NCI-H2081 (cell line): ENCODE data around the gene SPRYD4.
"Not testable (repeated sequence)": the region's sequence is repeated elsewhere in the genome, so short reads cannot be mapped to it uniquely, and the experiment has no call there.

ENCODE experiments used
- DNase-seq, 2 experiments: peaks; one replicate each; lab custom pipeline; 2025; lab: John Stamatoyannopoulos, UW

The SPRYD4 gene

DNA sequence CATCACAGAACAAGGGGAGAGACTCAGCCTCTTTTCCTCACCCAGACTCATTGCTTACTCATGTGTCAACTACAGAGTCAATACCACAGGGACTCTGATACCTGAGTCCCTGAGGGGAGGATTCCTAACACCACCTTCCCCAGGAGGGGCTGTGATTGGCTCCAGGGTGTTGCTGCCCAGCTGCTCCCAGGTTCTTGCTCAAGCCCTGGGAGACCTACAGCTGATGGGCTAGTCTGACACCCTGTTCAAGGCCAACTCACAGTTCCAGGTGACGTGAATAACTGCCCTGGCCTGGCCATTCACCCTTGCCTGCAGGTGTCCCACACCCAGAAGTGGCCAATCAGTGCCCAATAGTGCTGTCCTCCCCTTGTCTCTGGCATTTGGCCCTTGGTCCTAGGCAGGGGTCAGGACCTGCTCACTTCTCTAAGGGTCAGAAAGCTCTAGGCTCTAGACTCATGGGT is 8.6 kb downstream of the SPRYD4 start:
- no peak for DNase-seq

DNA sequence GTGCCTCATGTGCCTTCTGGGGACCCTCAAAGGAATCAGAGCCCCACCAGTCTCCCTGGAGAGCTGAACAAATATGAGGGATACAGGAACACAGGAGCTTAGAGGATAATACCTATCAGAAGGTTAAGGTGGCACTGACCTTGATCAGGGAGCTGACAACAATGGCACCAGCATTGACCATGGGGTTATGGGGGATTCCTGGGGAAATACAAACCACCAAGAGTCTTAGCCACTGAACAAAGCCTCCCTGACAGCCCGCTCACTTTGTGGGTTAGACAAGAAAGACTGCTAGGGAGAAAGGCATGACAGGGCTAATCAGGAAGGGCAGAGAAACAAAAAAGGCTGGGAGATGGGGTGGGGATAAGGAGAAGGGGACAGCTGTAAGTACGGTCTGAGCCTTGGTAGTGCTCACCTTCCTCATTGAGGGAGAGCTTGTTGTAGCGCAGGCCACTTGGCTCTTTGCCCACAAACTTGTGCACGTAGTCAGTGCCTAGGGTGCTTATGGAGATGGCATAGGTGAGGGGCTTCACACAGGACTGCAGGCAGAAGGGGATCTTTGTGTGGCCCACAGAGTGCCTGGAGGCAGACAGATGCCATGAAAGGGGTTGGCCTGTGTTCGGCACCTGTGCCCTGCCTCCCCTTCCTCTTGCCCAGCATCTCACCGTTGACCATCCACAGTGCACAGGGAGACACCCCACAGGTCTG is 9.3 kb downstream of the SPRYD4 start:
- DNase-seq, result no peak

DNA sequence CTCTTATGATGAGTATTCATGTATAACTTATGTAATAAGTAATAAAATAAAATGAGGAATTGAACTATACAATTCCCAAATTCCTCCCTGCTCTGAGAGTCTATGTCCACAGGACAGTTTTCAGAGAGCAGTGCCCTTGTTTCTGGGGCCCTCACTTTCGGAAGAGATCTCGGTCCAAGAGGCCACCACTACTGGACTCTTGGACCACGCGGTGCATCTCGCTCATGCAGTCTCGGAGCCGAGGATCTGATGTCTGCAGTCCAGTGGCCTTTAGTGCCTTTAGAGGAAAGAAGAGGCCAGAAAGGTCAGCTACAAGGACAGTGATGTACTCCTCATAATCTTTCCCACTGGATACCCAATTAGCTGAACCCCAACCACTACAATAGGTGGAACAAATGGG is 11.2 kb downstream of the SPRYD4 start:
- no peak for DNase-seq

DNA sequence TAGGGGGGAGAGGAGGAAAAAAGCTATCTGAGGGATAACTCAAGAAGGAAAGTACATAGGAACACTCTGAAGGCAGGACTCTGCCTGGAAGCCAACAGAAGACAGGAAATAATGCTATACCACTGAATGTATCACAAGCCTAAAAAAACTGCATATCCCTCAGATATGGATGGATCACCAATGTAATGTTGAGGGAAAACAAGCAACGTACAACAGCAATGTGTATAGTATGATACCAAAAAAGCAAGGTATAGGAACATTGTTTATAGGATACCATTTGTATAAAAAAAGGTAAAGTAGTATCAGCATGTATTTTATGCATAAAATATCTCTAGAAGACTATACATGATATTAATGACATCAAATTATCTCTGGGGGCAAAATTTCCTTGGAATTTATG is 16.2 kb downstream of the SPRYD4 start:
- no peak for DNase-seq

DNA sequence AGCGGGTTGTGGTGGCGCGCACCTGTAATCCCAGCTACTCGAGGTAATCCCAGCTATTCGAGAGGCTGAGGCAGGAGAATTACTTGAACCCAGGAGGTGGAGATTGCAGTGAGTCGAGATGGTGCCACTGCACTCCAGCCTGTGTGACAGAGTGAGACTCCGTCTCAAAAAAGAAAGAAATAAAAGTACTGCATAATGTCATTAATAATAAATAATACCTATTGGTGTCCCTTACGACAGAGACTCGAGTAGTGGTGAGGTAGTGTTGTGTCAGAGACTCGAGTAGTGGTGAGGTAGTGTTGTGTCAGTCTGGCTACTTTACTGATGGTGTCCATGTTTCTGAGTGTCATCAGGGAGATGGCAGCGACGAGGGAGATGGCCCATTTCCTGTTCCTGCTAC is 18.3 kb downstream of the SPRYD4 start:
- DNase-seq, result no peak

DNA sequence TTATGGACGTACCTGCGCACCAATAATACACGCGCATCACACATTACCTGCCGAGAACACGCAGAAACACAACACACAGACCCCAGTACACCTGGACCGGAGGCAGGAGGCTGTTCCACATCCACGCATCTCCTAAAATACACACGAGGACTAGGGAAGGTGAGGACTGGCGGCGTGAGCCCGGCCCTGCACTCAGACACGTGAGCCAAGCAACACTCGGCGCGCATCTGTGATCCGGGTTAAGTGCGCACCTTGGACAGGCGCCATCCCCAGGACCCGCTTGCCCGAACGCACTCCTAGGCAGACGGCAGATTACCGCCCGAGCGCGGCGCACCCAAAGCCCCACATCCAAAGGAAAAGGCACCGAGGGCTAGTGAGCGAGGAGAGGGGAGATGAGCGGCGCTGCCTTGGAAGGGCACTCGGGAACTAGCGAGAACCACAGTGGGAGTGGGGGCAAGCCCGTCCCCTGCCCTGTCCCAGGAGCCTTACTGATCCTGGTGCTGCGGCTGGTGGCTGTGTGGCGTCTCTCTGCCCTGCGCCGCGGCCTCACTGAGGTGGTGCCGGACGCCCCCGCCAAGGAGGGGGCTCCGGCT is 19.2 kb downstream of the SPRYD4 start:
- DNase-seq, result peak; percentile 56 to 72

DNA sequence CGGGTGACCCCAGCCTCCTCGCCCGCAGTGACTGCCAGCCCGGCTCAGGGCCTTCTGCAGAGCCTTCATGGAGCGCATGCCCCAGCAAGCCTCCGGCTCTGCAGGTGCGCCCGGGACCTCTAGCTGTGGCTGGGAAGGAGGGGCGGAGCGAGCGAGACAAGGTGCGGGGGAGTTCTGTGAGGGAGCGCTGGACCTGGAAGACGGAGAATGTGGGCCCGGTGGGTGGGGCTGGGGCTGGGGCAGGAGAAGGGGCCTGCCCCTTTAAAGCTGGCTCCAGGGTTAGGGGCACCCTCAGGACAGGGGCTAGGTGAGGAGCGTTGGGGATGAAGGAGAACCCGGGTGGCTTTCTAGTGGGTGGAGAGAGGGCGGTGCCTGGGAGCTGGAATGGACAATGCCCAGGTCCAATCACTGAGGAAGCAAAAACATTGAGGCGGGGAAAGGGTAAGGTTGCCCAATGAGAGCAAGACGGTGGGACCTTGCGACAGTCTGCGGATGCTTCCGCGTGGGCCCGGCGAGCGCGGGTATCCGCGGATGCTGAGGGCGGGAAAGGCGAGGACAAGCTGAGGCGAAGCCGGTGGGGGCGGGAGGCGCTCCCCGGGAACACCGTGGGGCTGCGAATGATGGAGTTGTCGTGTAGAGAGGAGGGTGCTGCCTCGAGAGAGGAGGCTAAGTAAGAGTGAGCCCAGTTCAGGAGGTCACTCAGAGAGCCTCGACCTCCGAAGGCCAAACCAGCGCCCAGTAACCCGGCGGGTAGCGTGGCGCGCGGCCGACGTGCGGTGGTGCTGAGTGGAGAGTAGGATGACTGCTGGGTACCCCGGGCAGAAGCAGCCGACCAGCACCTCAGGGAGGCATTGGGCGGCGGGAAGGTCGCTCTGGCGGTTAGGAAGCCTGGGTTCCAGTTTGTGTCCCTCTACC is 19.9 kb downstream of the SPRYD4 start, which contains the start of gene GLS2:
TSS of gene GLS2 (minus strand) at position 121 of the 915 bp plus-strand sequence. CDS start at position 78, 43 bp downstream.
- peak; percentile 85 to 91 for DNase-seq

DNA sequence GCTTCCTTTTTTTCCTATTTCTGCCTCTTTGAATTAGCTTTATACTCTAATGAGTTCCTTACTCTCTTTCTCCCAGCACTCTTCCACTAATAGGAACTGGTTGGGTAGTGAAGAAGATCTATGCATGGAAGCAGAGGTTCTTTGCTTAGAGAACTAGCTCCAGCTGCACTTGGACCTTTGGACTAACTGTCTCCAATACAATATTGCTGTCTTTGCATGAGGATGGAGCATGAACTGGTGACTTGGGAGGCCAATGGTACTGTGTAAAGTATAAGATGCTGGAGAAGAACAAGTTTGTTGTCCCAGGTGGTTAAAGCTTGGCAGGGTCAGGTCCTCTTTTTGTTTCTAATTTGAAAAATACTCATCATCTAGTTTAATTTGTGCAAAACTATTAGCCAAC is 22.0 kb downstream of the SPRYD4 start:
- DNase-seq, result no peak

DNA sequence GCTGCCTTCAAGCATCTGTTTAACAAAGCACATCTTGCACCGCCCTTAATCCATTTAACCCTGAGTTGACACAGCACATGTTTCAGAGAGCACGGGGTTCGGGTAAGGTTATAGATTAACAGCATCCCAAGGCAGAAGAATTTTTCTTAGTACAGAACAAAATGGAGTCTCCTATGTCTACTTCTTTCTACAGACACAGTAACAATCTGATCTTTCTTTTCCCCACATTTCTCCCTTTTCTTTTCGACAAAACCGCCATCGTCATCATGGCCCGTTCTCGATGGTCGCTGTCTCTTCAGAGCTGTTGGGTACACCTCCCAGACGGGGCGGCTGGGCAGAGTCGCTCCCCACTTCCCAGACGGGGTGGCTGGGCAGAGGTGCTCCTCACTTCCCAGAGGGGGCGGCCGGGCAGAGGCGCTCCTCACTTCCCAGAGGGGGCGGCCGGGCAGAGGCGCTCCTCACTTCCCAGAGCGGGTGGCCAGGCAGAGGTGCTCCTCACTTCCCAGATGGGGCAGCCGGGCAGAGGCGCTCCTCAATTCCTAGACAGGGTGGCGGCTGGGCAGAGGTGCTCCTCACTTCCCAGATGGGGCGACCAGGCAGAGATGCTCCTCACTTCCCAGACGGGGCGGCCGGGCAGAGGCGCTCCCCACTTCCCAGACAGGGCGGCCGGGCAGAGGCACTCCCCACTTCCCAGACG is 25.2 kb downstream of the SPRYD4 start:
- not testable (repeated sequence) for DNase-seq

DNA sequence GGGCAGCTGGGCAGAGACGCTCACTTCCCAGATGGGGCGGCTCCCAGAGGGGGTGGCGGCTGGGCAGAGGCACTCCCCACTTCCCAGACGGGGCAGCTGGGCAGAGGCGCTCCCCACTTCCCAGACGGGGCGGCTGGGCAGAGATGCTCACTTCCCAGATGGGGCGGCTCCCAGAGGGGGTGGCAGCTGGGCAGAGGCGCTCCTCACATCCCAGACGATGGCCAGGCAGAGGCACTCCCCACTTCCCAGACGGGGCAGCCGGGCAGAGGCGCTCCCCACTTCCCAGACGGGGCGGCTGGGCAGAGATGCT is 25.7 kb downstream of the SPRYD4 start:
- DNase-seq, result not testable (repeated sequence)

DNA sequence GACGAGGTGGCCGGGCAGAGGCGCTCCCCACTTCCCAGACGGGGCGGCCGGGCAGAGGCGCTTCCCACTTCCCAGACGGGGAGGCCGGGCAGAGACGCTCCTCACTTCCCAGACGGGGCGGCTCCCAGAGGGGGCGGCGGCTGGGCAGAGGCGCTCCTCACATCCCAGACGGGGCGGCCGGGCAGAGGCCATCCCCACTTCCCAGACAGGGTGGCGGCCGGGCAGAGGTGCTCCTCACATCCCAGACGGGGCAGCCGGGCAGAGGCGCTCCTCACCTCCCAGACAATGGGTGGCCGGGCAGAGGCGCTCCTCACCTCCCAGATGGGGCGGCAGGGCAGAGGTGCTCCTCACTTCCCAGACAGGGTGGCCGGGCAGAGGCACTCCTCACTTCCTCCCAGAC is 26.1 kb downstream of the SPRYD4 start:
- not testable (repeated sequence) for DNase-seq

DNA sequence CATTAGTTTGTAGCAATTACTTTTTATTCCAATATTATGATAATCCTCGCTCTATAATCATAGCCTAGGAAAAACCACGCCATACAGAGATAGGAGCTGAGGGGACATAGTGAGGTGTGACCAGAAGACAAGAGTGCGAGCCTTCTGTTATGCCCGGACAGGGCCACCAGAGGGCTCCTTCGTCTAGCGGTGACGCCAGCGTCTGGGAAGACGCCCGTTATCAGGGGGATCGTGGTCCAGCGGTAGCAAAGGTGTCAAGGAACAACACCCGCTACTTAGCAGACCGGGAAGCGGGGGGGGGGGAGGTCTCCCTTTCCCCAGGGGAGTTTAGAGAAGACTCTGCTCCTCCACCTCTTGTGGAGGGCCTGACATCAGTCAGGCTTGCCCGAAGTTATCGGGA is 28.3 kb downstream of the SPRYD4 start:
- DNase-seq, result peak in 1 of 2 experiments; percentile 27

DNA sequence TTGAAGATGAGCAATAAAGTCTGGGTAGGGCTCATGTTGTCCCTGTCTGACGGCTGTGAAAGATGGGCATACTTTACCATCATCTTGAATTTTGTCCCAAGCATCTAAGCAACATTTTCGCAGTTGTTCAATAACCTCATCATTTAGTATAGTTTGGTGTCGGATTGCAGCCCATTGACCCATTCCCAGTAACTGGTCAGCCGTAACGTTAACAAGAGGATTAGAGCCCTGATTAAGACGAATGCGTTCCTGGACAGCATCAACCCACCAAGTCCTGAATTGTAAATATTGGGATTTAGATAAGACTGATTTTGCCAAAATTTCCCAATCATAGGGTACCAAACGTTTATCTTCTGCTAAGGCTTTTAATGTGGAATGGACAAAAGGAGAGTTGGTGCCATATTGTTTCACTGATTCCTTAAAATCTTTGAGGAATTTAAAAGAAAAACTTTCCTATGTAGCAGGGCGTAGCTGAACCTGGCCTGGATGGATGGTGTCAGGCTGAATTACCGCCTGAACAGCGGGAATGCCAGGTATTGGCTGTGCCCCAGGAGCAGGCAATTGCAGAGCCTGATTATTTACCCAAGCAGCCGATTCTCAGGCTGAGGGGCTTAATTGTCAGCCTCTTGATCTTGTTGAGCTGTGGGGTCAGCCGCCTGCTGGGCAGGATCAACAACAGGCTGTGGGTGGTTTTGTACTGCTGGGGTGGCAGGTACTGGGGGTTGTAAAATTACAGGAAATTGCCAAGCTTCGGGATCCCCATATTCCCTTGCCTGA is 29.9 kb downstream of the SPRYD4 start:
- peak; percentile 54 to 84 for DNase-seq

DNA sequence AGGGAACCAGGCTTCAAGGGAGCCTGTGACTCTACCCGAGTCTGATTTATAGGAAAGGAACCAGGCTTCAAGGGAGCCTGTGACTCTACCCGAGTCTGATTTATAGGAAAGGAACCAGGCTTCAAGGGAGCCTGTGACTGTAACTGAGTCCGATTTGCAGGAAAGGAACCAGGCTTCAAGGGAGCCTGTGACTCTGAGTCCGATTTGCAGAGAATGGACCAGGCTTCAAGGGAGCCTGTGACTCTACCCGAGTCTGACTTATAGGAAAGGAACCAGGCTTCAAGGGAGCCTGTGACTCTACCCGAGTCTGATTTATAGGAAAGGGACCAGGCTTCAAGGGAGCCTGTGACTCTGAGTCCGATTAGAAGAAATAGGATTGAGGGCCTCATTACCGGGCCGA is 31.1 kb downstream of the SPRYD4 start:
- DNase-seq, result not testable (repeated sequence)

DNA sequence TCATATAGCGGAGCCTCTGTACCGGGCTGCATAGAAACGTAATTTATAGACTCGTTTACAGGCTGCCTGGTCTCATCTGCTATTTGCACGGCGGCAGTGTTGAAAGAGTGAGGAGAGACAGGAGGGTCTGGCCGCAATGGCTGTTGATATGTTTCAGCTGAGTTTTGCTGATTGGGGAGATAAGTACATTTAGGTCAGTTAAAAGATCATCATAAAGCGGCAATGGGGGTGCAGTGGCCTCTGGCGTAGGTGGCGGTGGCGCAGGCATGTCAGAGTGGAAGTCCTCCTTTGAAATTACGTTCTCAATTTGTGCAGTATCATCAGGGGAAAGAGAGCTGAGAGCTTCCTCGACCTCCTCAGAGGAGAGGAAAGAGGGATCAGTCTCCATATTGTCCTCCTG is 31.5 kb downstream of the SPRYD4 start:
- DNase-seq, result not testable (repeated sequence)

DNA sequence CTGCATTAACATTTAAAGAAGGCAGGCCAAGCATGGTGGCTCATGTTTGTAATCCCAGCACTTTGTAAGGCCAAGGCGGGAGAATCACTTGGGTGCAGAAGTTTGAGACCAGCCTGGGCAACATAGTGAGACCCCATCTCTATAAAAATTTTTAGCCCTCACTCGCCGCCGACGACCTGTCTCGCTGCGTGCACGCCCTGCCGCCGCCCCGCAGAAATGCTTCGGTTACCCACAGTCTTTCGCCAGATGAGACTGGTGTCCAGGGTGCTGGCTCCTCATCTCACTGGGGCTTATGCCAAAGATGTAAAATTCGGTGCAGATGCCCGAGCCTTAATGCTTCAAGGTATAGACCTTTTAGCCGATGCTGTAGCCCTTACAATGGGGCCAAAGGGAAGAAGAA is 42.4 kb downstream of the SPRYD4 start:
- DNase-seq, result no peak

DNA sequence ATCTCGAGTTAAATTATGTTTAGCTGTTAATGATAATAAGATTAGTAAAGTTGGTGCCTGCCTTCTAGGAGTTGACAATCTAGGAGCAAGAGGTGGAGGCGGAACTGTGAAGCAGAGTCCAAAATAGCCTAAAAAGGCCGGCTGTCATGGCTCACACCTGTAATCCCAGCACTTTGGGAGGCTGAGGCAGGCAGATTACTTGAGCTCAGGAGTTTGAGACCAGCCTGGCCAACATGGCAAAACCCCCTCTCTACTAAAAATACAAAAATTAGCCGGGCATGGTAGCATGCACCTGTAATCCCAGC is 45.6 kb downstream of the SPRYD4 start:
- DNase-seq, result not testable (repeated sequence)

DNA sequence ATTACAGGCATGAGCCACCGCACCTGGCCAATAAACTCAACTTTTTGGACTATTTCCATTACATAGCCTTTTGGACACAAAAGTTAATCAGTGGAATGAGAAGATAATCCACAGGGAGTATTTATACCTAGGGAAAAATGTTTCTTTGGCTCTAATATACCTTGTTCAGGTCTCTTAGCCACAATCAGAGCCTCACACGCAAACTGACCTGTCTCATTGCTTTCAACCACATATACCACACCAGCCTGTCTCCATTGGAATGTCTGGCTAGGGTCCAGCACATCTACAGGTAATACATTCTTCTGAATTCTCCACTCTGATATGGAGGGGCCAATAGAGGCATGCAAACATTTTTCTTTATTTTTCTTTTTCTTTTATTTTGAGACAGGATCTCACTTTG is 49.5 kb downstream of the SPRYD4 start:
- DNase-seq, result no peak

DNA sequence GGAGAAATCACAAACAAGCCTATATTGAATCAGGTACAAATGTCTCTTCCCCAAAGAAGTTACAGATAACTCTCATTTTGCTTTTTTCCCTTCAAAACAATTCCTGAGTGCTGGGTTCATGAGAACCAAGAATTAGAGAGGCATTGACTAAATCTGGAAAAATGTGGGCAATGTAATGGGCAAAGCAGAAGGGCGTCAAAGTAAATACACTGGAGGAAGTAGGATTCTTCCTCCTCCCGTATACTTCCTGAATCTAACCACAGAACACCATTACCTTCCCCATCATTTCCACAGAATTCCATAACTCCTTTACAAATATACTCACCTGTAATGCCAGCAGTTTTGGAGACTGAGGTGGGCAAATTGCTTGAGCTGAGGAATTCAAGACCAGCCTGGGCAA is 50.2 kb downstream of the SPRYD4 start:
- no peak for DNase-seq

DNA sequence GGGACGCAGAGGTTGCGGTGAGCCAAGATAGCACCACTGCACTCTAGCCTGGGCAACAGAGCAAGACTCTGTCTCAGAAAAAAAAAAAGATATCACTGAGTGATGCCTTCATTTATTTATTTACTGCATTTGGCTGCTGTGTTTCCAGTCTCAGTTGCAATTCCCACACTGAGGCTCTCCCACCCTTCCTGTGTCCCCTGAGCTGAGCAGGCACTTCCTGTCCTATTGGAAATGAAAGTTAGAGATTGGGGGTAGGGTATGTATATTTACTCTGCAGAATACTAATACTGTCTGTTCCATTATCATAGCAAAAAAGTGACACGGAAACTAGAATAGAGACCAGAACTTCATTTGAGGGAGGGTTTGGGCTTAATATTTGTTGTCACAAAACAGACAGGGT is 51.7 kb downstream of the SPRYD4 start:
- DNase-seq, result no peak

DNA sequence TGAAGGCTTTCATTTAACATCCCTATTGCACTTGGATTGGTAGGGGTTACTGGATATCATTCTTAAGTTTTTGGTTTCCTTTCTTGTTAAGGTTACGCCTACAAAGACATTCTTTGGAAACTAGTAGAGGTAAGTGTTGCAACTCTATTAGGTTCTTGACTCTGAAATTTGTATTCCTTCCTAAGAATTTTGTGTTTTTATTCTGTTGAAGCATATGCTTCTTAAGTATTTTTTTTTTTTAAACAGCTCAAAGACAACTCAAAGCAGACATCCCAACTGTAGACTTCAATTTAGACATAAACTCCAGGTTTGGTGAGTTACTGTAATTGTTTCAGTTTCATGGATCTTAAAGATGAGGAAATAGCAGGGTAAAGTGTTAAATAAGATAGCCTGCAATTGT is 52.1 kb downstream of the SPRYD4 start:
- no peak for DNase-seq

DNA sequence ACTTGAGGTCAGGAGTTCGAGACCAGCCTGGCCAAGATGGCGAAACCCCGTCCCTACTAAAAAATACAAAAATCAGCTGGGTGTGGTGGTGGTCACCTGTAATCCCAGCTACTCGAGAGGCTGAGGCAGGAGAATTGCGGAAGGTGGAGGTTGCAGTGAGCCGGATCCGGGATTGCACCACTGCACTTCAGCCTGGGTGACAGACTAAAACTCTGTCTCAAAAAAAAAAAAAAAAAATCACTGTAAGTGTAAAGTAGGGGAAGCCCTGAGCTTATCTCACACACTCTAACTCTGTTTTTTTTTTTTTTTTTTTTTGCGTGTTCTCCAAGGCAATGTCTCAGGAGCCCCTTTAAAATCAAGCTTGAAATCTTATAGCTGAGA is 52.8 kb downstream of the SPRYD4 start:
- DNase-seq, result no peak
